Adrenal gland (tissue), 5 donors: ENCODE measurements around the gene TFDP2.

Experiments
- POLR2A ChIP-seq, 2 donors: fragments of 450-650 bp; IDR thresholded peaks; one replicate each; pipeline ENCODE4 v1.6.1; 2017; ENCODE audit warnings: antibody characterized with exemption in 2 of 2, mild to moderate bottlenecking in 2 of 2, moderate library complexity in 1 of 2
- TF ChIP-seq, protein P1 (sequence below), 6 experiments: fragments of 450-650 bp in 4 of 6; fragments of 200-600 bp in 2 of 6; sonication (generic) in 1 of 6; IDR thresholded peaks; 1 replicate in 5 of 6; 2 replicates in 1 of 6; pipeline versions ENCODE4 v1.5.1 to v1.8.0; 2016 to 2021; ENCODE audit warnings: antibody characterized with exemption in 6 of 6, mild to moderate bottlenecking in 2 of 6, moderate library complexity in 1 of 6
- donor health status: DM: no; HTN: no; CAD: no.

DNA sequence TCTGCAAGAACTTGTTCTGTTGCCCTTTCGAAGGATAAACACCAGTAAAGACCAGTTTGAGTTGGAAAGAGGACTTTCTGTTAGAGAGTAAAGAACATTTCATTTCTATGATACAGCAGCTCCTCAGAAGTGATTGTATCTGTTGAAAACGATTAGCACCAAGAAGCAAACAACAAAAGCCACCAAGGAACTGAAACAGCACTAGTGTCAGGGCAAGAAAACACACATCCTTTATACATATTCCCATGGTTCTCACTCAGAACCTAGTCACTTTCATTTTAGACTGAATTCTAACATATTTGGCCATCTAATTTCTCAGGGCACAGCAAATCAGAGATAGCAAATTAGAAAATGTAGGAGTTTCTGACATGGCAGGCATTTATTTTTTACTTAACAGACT, 156.8 kb downstream of the TFDP2 start:
- TF ChIP-seq, protein P1, sequence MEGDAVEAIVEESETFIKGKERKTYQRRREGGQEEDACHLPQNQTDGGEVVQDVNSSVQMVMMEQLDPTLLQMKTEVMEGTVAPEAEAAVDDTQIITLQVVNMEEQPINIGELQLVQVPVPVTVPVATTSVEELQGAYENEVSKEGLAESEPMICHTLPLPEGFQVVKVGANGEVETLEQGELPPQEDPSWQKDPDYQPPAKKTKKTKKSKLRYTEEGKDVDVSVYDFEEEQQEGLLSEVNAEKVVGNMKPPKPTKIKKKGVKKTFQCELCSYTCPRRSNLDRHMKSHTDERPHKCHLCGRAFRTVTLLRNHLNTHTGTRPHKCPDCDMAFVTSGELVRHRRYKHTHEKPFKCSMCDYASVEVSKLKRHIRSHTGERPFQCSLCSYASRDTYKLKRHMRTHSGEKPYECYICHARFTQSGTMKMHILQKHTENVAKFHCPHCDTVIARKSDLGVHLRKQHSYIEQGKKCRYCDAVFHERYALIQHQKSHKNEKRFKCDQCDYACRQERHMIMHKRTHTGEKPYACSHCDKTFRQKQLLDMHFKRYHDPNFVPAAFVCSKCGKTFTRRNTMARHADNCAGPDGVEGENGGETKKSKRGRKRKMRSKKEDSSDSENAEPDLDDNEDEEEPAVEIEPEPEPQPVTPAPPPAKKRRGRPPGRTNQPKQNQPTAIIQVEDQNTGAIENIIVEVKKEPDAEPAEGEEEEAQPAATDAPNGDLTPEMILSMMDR (IDR thresholded peaks at IDR 0.05) = no peak
- TF ChIP-seq POLR2A (IDR thresholded peaks at IDR 0.05) = no peak
